H9 (cell line): Measurements from ENCODE around the gene CDC42EP3. TPM values are rescaled to one million over a fixed set of nuclear protein-coding genes. Genes with fewer than 3 reads are reported as not detected.

Experiments used
- DNase-seq: peaks from one replicate; pipeline ENCODE4 v3.0.0-alpha.2; 2017
- H2AFZ ChIP-seq: one replicate; pipeline ENCODE4 v1.6.1; 2013; ENCODE audit warnings: mild to moderate bottlenecking, low read length, control low read depth, moderate library complexity
- H2AK5ac ChIP-seq: 2 replicates; pipeline ENCODE4 v1.6.1; 2013; ENCODE audit warnings: low read length, control low read depth, mixed read lengths; ENCODE audit not compliant: insufficient read length
- H2BK120ac ChIP-seq: one replicate; pipeline ENCODE4 v1.6.1; 2013; ENCODE audit warnings: low read depth, mild to moderate bottlenecking, low read length, control low read depth, inconsistent platforms; ENCODE audit not compliant: poor library complexity, severe bottlenecking
- H2BK12ac ChIP-seq: 2 replicates; pipeline ENCODE4 v1.6.1; 2013; ENCODE audit warnings: low read length, control low read depth, mixed read lengths, low read depth; ENCODE audit not compliant: insufficient read length
- H2BK15ac ChIP-seq: 2 replicates; pipeline ENCODE4 v1.6.1; 2013; ENCODE audit warnings: low read depth, low read length, control low read depth
- H2BK20ac ChIP-seq: one replicate; pipeline ENCODE4 v1.6.1; 2013; ENCODE audit warnings: low read depth, mild to moderate bottlenecking, low read length, control low read depth, inconsistent platforms; ENCODE audit not compliant: poor library complexity, severe bottlenecking
- H2BK5ac ChIP-seq: 2 replicates; pipeline ENCODE4 v1.6.1; 2013; ENCODE audit warnings: low read length, control low read depth, mixed read lengths; ENCODE audit not compliant: insufficient read length
- H3K14ac ChIP-seq: 2 replicates; pipeline ENCODE4 v1.6.1; 2013; ENCODE audit warnings: low read length, control low read depth; ENCODE audit not compliant: insufficient read depth
- H3K18ac ChIP-seq: 2 replicates; pipeline ENCODE4 v1.6.1; 2013; ENCODE audit warnings: low read depth, mild to moderate bottlenecking, mixed read lengths, low read length, control low read depth; ENCODE audit not compliant: insufficient read length
- H3K23ac ChIP-seq: 2 replicates; pipeline ENCODE4 v1.6.1; 2013; ENCODE audit warnings: low read length, control low read depth, mixed read lengths, low read depth; ENCODE audit not compliant: insufficient read length
- H3K23me2 ChIP-seq: 2 replicates; pipeline ENCODE4 v1.6.1; 2013; ENCODE audit warnings: low read depth, mild to moderate bottlenecking, mixed read lengths, low read length, control low read depth; ENCODE audit not compliant: insufficient read length, poor library complexity, severe bottlenecking
- H3K27ac ChIP-seq: 2 replicates; pipeline ENCODE4 v1.5.1; 2013; ENCODE audit warnings: low read length, control low read depth, mixed read lengths, low read depth; ENCODE audit not compliant: insufficient read length
- H3K27me3 ChIP-seq: 2 replicates; pipeline ENCODE4 v1.6.1; 2013; ENCODE audit warnings: low read length, control low read depth, inconsistent platforms; ENCODE audit not compliant: insufficient read depth
- H3K4ac ChIP-seq: 2 replicates; pipeline ENCODE4 v1.6.1; 2013; ENCODE audit warnings: low read depth, mild to moderate bottlenecking, control low read depth, inconsistent platforms, low read length, moderate library complexity
- H3K4me1 ChIP-seq: 2 replicates; pipeline ENCODE4 v1.6.1; 2013; ENCODE audit warnings: low read length, control low read depth, inconsistent platforms; ENCODE audit not compliant: insufficient read depth
- H3K4me2 ChIP-seq: 2 replicates; pipeline ENCODE4 v1.6.1; 2013; ENCODE audit warnings: low read length, control low read depth, mixed read lengths; ENCODE audit not compliant: insufficient read length, insufficient read depth
- H3K56ac ChIP-seq: 2 replicates; pipeline ENCODE4 v1.6.1; 2013; ENCODE audit warnings: low read depth, mild to moderate bottlenecking, mixed read lengths, low read length, control low read depth; ENCODE audit not compliant: insufficient read length
- H3K79me1 ChIP-seq: 2 replicates; pipeline ENCODE4 v1.6.1; 2013; ENCODE audit warnings: low read depth, mild to moderate bottlenecking, moderate library complexity, low read length, control low read depth, inconsistent platforms; ENCODE audit not compliant: insufficient read depth, poor library complexity, severe bottlenecking
- H3K79me2 ChIP-seq: 2 replicates; pipeline ENCODE4 v1.6.1; 2013; ENCODE audit warnings: low read length, control low read depth, inconsistent platforms; ENCODE audit not compliant: insufficient read depth
- H3K9ac ChIP-seq: 2 replicates; pipeline ENCODE4 v1.6.1; 2013; ENCODE audit warnings: low read length, control low read depth, mixed read lengths; ENCODE audit not compliant: insufficient read length; ENCODE audit errors: extremely low read depth
- H3K9me3 ChIP-seq: one replicate; pipeline ENCODE4 v1.6.1; 2013; ENCODE audit warnings: low read depth, low read length, inconsistent platforms; ENCODE audit not compliant: control insufficient read depth
- H3T11ph ChIP-seq: one replicate; pipeline ENCODE4 v1.6.1; 2013; ENCODE audit warnings: mild to moderate bottlenecking, low read length, control low read depth, inconsistent platforms
- H4K20me1 ChIP-seq: one replicate; pipeline ENCODE4 v1.6.1; 2013; ENCODE audit not compliant: control insufficient read depth, insufficient read length, insufficient read depth
- H4K5ac ChIP-seq: 2 replicates; pipeline ENCODE4 v1.6.1; 2013; ENCODE audit warnings: low read depth, mild to moderate bottlenecking, mixed read lengths, low read length, control low read depth; ENCODE audit not compliant: insufficient read length
- H4K8ac ChIP-seq: replicated peaks from 2 replicates; pipeline ENCODE4 v1.6.1; 2013; ENCODE audit warnings: low read length, control low read depth, mixed read lengths, low read depth; ENCODE audit not compliant: insufficient read length
- H4K91ac ChIP-seq: 2 replicates; pipeline ENCODE4 v1.6.1; 2013; ENCODE audit warnings: low read depth, mild to moderate bottlenecking, moderate library complexity, mixed read lengths, low read length, control low read depth; ENCODE audit not compliant: insufficient read length
- H3K27ac Mint-ChIP-seq, 3 experiments: 2 replicates in 2 of 3; 3 replicates in 1 of 3; pipeline ENCODE4 v1.8.0; 2020 to 2021; ENCODE audit warnings: mixed read lengths in 3 of 3, mild to moderate bottlenecking in 1 of 3, moderate library complexity in 1 of 3
- H3K27me3 Mint-ChIP-seq: 2 replicates; pipeline ENCODE4 v1.8.0; 2021; ENCODE audit warnings: low read depth, mild to moderate bottlenecking, moderate library complexity, mixed read lengths
- H3K36me3 Mint-ChIP-seq, 3 experiments: 2 replicates in 2 of 3; 3 replicates in 1 of 3; pipeline ENCODE4 v1.8.0; 2020 to 2021; ENCODE audit warnings: low read depth in 3 of 3, mixed read lengths in 3 of 3; ENCODE audit not compliant: insufficient read depth in 1 of 3
- H3K4me1 Mint-ChIP-seq, 2 experiments: 2 replicates each; pipeline ENCODE4 v1.8.0; 2020; ENCODE audit warnings: mixed read lengths in 2 of 2
- H3K4me3 Mint-ChIP-seq, 2 experiments: 2 replicates in 1 of 2; 3 replicates in 1 of 2; pipeline ENCODE4 v1.8.0; 2020 to 2021; ENCODE audit warnings: mild to moderate bottlenecking in 2 of 2, mixed read lengths in 2 of 2, moderate library complexity in 1 of 2
- H3K9me3 Mint-ChIP-seq, 2 experiments: 2 replicates in 1 of 2; 3 replicates in 1 of 2; pipeline ENCODE4 v1.8.0; 2020; ENCODE audit warnings: mild to moderate bottlenecking in 2 of 2, mixed read lengths in 2 of 2, moderate library complexity in 1 of 2
- WGBS: extraction: QIAGEN DNeasy Blood & Tissue Kit; methylation state at CpG from one replicate; pipeline ENCODE4 v1.1.7; 2013; ENCODE audit warnings: missing lambda C conversion rate, low lambda C conversion rate, mixed read lengths; ENCODE audit not compliant: insufficient read length; ENCODE audit errors: extremely low coverage; 5-methylcytosine and 5-hydroxymethylcytosine counted together
- total RNA-seq: library from RNA; stranded (reverse); gene quantifications from 2 replicates; pipeline ENCODE4 v1.2.1, GENCODE V29; 2021
- TF ChIP-seq, protein P1 (sequence below): fragments of 200-600 bp; sonication (generic); conservative IDR thresholded peaks from 3 replicates; pipeline ENCODE4 v1.8.0; 2021; ENCODE audit warnings: antibody characterized with exemption, mild to moderate bottlenecking

Gene CDC42EP3
- total RNA-seq, 1 experiment from 2014 or later: 61.5 TPM

GRCh38 chr2:37665043-37665442 lies 6.4 kb downstream of the CDC42EP3 start:
- H3K27ac Mint-ChIP-seq: no peak overlapping the region
- DNase-seq: no peak
- H3K4me2 ChIP-seq: no peak overlapping the region

More at GRCh38 chr2:37665043-37665442, 6.4 kb downstream of the CDC42EP3 start:
- Histone ChIP-seq H3K27me3 (no peaks in the 10 kb centered on the region), H3K27ac (no peak overlapping the region), H2BK15ac (no peak overlapping the region), H3K56ac (no peak overlapping the region), H3K23ac (no peak overlapping the region), H2BK120ac (no peak overlapping the region), H2BK5ac (no peak overlapping the region), H3K14ac (no peak overlapping the region), H3K18ac (no peak overlapping the region), H2BK20ac (no peak overlapping the region), H3K9me3 (no peaks in the 10 kb centered on the region), H3T11ph (no peak overlapping the region), H2AK5ac (no peak overlapping the region), H4K20me1 (no peaks in the 10 kb centered on the region), H4K8ac (no peak overlapping the region), H4K5ac (no peak overlapping the region), H3K79me1 (peaks cover 15% of the 10 kb centered on the region), H2AFZ (no peak overlapping the region), H4K91ac (no peak overlapping the region), H3K23me2 (peaks cover 3% of the 10 kb centered on the region), H3K4ac (no peak overlapping the region), H2BK12ac (no peak overlapping the region), H3K79me2 (peaks cover 38% of the 10 kb centered on the region; the same call in 1 of the 2 replicates), H3K4me1 (peaks cover 6% of the 10 kb centered on the region; the same call in 1 of the 2 replicates), H3K9ac (no peak overlapping the region)
- no CpG with 5 or more reads among the region's 2 CpGs for WGBS
- Mint-ChIP-seq H3K4me1 (peaks cover 51 to 66% of the 10 kb centered on the region in 2 experiments), H3K4me3 (no peak overlapping the region), H3K27me3 (no peaks in the 10 kb centered on the region), H3K36me3 (peaks cover 12 to 69% (median 18%) of the 10 kb centered on the region in 3 experiments; a peak in 6 of 7 replicates), H3K9me3 (no peaks in the 10 kb centered on the region; a peak in 1 of 5 replicates)
- TF ChIP-seq, protein P1, sequence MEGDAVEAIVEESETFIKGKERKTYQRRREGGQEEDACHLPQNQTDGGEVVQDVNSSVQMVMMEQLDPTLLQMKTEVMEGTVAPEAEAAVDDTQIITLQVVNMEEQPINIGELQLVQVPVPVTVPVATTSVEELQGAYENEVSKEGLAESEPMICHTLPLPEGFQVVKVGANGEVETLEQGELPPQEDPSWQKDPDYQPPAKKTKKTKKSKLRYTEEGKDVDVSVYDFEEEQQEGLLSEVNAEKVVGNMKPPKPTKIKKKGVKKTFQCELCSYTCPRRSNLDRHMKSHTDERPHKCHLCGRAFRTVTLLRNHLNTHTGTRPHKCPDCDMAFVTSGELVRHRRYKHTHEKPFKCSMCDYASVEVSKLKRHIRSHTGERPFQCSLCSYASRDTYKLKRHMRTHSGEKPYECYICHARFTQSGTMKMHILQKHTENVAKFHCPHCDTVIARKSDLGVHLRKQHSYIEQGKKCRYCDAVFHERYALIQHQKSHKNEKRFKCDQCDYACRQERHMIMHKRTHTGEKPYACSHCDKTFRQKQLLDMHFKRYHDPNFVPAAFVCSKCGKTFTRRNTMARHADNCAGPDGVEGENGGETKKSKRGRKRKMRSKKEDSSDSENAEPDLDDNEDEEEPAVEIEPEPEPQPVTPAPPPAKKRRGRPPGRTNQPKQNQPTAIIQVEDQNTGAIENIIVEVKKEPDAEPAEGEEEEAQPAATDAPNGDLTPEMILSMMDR: no peak
